IPS-NIHi7 (cell line): Measurements from ENCODE around the gene FLOT1.
"Not testable (repeated sequence)": the region's sequence is repeated elsewhere in the genome, so short reads cannot be mapped to it uniquely, and the experiment has no call there.

Experiments
- DNase-seq: peaks from one replicate; pipeline ENCODE4 v3.0.0; 2012; ENCODE audit warnings: mixed read lengths; ENCODE audit errors: extremely low spot score

FLOT1 gene

GRCh38 chr6:30747300-30747687 lies 4.8 kb upstream of the FLOT1 start:
- no peak for DNase-seq

- peak; percentile 77 for DNase-seq
Measured at GRCh38 chr6:30744054-30744805, 1.7 kb upstream of the FLOT1 start, which contains the start of gene IER3. Gene IER3 (minus strand): TSS chr6:30744547. CDS start chr6:30744518, 29 bp downstream.

- no peak for DNase-seq
Measured at GRCh38 chr6:30743099-30744053, 889 bp upstream of the FLOT1 start.

- DNase-seq: no peak
Measured at GRCh38 chr6:30741789-30742315, 635 bp downstream of the FLOT1 start.

- no peak for DNase-seq
Measured at GRCh38 chr6:30741063-30741779, 1.3 kb downstream of the FLOT1 start.

- DNase-seq: no peak
Measured at GRCh38 chr6:30740540-30740870, 2.0 kb downstream of the FLOT1 start.

- no peak for DNase-seq
Measured at GRCh38 chr6:30738532-30738931, 4.0 kb downstream of the FLOT1 start.

GRCh38 chr6:30735668-30736314 lies 6.7 kb downstream of the FLOT1 start:
- no peak for DNase-seq

- no peak for DNase-seq
Measured at GRCh38 chr6:30732237-30732943, 10.1 kb downstream of the FLOT1 start.

GRCh38 chr6:30730601-30731435 lies 11.7 kb downstream of the FLOT1 start:
- peak; percentile 76 for DNase-seq

- no peak for DNase-seq
Measured at GRCh38 chr6:30727920-30728553, 14.4 kb downstream of the FLOT1 start.

GRCh38 chr6:30726506-30727413 lies 15.7 kb downstream of the FLOT1 start:
- no peak for DNase-seq

- DNase-seq: no peak
Measured at GRCh38 chr6:30725713-30726505, 16.6 kb downstream of the FLOT1 start.

- no peak for DNase-seq
Measured at GRCh38 chr6:30724906-30725667, 17.4 kb downstream of the FLOT1 start.

- DNase-seq: not testable (repeated sequence)
Measured at GRCh38 chr6:30723843-30724741, 18.4 kb downstream of the FLOT1 start.
